NCI-H1417 (cell line): ENCODE measurements around the gene TMCC1.

Source experiments
- DNase-seq, 3 experiments: peaks; one replicate each; lab custom pipeline; 2025; lab: John Stamatoyannopoulos, UW

Gene TMCC1

GRCh38 chr3:129599073-129599472 is 294.4 kb downstream of the TMCC1 start:
- DNase-seq, result no peak

- no peak for DNase-seq
These were observed 295.0 kb downstream of the TMCC1 start for GRCh38 chr3:129598484-129598883.

- DNase-seq, result no peak
These were observed 295.5 kb downstream of the TMCC1 start for GRCh38 chr3:129598000-129598381.
